ENCODE results near the gene NALCN. TPM values are rescaled to one million over a fixed set of nuclear protein-coding genes. Genes with fewer than 3 reads are reported as not detected.

NALCN gene
- total RNA-seq, 1 donor from 2014 or later: 0.35 TPM

- Mint-ChIP-seq H3K36me3 (ENCODE audit: low read depth) (no peaks in the 10 kb centered on the region), H3K4me3 (no peak overlapping the region)
- DNase-seq (ENCODE audit: low read depth, low spot score): no peak
Observed at GRCh38 chr13:101339202-101339601, 77.1 kb downstream of the NALCN start.

GRCh38 chr13:101332583-101332982, 83.7 kb downstream of the NALCN start:
- no peaks in the 10 kb centered on the region for H3K36me3 Mint-ChIP-seq (ENCODE audit: low read depth)
- H3K4me3 Mint-ChIP-seq: no peak overlapping the region
- H3K9me3 Mint-ChIP-seq: no peaks in the 10 kb centered on the region
- no peak for TF ChIP-seq CTCF (conservative IDR thresholded peaks at IDR 0.05)
- H3K27ac Mint-ChIP-seq (ENCODE audit: unreplicated experiment): no peak overlapping the region
- DNase-seq (ENCODE audit: low read depth, low spot score): no peak
- no peaks in the 10 kb centered on the region for H3K27me3 Mint-ChIP-seq (ENCODE audit: low read depth)
- H3K4me1 Mint-ChIP-seq: peaks cover 18% of the 10 kb centered on the region

More at GRCh38 chr13:101339202-101339601, 77.1 kb downstream of the NALCN start:
- H3K9me3 Mint-ChIP-seq: no peaks in the 10 kb centered on the region
- H3K4me1 Mint-ChIP-seq: peaks cover 16% of the 10 kb centered on the region
- TF ChIP-seq CTCF (conservative IDR thresholded peaks at IDR 0.05): no peak
- no peak overlapping the region for H3K27ac Mint-ChIP-seq (ENCODE audit: unreplicated experiment)
- H3K27me3 Mint-ChIP-seq (ENCODE audit: low read depth): no peaks in the 10 kb centered on the region

- Mint-ChIP-seq H3K4me1 (peaks cover 20% of the 10 kb centered on the region), H3K27ac (ENCODE audit: unreplicated experiment) (no peak overlapping the region), H3K9me3 (no peaks in the 10 kb centered on the region), H3K27me3 (ENCODE audit: low read depth) (no peaks in the 10 kb centered on the region), H3K36me3 (ENCODE audit: low read depth) (no peaks in the 10 kb centered on the region), H3K4me3 (no peak overlapping the region)
- TF ChIP-seq CTCF (conservative IDR thresholded peaks at IDR 0.05): no peak
- DNase-seq (ENCODE audit: low read depth, low spot score): no peak
Observed at GRCh38 chr13:101331731-101332130, 84.6 kb downstream of the NALCN start.

- peaks cover 18% of the 10 kb centered on the region for H3K4me1 Mint-ChIP-seq
- no peak for DNase-seq (ENCODE audit: low read depth, low spot score)
- no peaks in the 10 kb centered on the region for H3K27me3 Mint-ChIP-seq (ENCODE audit: low read depth)
- H3K4me3 Mint-ChIP-seq: no peak overlapping the region
- H3K27ac Mint-ChIP-seq (ENCODE audit: unreplicated experiment): no peak overlapping the region
- H3K9me3 Mint-ChIP-seq: no peaks in the 10 kb centered on the region
- TF ChIP-seq CTCF (conservative IDR thresholded peaks at IDR 0.05): no peak
- H3K36me3 Mint-ChIP-seq (ENCODE audit: low read depth): no peaks in the 10 kb centered on the region
Observed at GRCh38 chr13:101327871-101328270, 88.4 kb downstream of the NALCN start.

- no peak for TF ChIP-seq CTCF (conservative IDR thresholded peaks at IDR 0.05)
- no peaks in the 10 kb centered on the region for H3K27me3 Mint-ChIP-seq (ENCODE audit: low read depth)
- no peak overlapping the region for H3K27ac Mint-ChIP-seq (ENCODE audit: unreplicated experiment)
- no peak overlapping the region for H3K4me3 Mint-ChIP-seq
- H3K9me3 Mint-ChIP-seq: no peaks in the 10 kb centered on the region
- no peaks in the 10 kb centered on the region for H3K36me3 Mint-ChIP-seq (ENCODE audit: low read depth)
- DNase-seq (ENCODE audit: low read depth, low spot score): no peak
- peaks cover 18% of the 10 kb centered on the region for H3K4me1 Mint-ChIP-seq
Observed at GRCh38 chr13:101326710-101327109, 89.6 kb downstream of the NALCN start.

GRCh38 chr13:101325423-101325822, 90.9 kb downstream of the NALCN start:
- no peaks in the 10 kb centered on the region for H3K36me3 Mint-ChIP-seq (ENCODE audit: low read depth)
- H3K27me3 Mint-ChIP-seq (ENCODE audit: low read depth): no peaks in the 10 kb centered on the region
- H3K27ac Mint-ChIP-seq (ENCODE audit: unreplicated experiment): peak overlapping the region; percentile 73
- peak overlapping the region; percentile 10 for H3K4me3 Mint-ChIP-seq
- H3K9me3 Mint-ChIP-seq: no peaks in the 10 kb centered on the region
- no peak for DNase-seq (ENCODE audit: low read depth, low spot score)
- H3K4me1 Mint-ChIP-seq: peaks cover 18% of the 10 kb centered on the region
- no peak for TF ChIP-seq CTCF (conservative IDR thresholded peaks at IDR 0.05)

Measured in neural crest cell (in vitro differentiated cells).